ENCODE measurements around the gene PLS3. TPM values are rescaled to one million over a fixed set of nuclear protein-coding genes. Genes with fewer than 3 reads are reported as not detected.

Gene PLS3
- total and polyA plus RNA-seq, 8 donors, result 11.4 to 42.0 (median 23.2) TPM

GRCh38 chrX:115525486-115525885, 35.5 kb upstream of the PLS3 start:
- no peak for FAIRE-seq
- no peak overlapping the region for H3K4me3 ChIP-seq
- WGBS, 2 donors, result 71 to 86% methylated on average over 7 of the region's 7 CpGs
- H3K27ac ChIP-seq, result no peak overlapping the region
- no peaks in the 10 kb centered on the region for H3K4me1 ChIP-seq
- TF ChIP-seq CTCF (IDR thresholded peaks at IDR 0.05), result no peak
- no peak for ATAC-seq
- no peaks in the 10 kb centered on the region for H3K9me3 ChIP-seq
- intact Hi-C loops (cut with DNase I), result no loop called here
- no peak for DNase-seq
- no peaks in the 10 kb centered on the region for H3K36me3 ChIP-seq
- peaks cover 0 to 10% (median 1%) of the 10 kb centered on the region in 4 donors for H3K27me3 ChIP-seq

GRCh38 chrX:115531818-115532403, 29.1 kb upstream of the PLS3 start:
- ATAC-seq, result no peak
- intact Hi-C loops (cut with DNase I), result no loop called here
- no peak for FAIRE-seq

DNA sequence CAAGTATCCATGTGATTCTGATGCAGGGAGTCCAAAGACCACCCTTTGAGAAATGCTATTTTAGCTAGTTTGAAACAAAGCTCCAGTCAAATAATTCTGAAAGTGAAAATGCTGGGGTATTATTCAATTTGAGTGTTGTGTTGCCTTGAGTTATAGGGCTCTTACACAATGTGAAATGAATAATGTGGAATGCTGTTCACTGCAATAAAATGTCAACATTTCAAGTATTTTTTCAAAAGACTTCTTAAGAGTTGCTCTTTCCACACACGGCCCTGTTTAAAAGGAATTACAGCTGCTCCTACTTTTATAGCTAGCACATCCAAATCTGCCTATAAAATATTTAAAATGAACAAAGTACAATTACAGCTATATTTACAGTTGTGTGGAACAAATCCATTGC, 27.5 kb upstream of the PLS3 start:
- H3K4me3 ChIP-seq, result no peak overlapping the region
- H3K27me3 ChIP-seq, result peaks cover 0 to 9% (median 2%) of the 10 kb centered on the region in 4 donors
- ATAC-seq, result no peak
- H3K27ac ChIP-seq, result no peak overlapping the region
- no peaks in the 10 kb centered on the region for H3K36me3 ChIP-seq
- WGBS, 2 donors, result 28 to 29% methylated on average over 1 of the region's 1 CpG
- no peaks in the 10 kb centered on the region for H3K4me1 ChIP-seq
- H3K9me3 ChIP-seq, result no peaks in the 10 kb centered on the region
- DNase-seq, result no peak
- intact Hi-C loops (cut with DNase I), result no loop called here
- FAIRE-seq, result no peak
- no peak for TF ChIP-seq CTCF (IDR thresholded peaks at IDR 0.05)

More at GRCh38 chrX:115531818-115532403, 29.1 kb upstream of the PLS3 start:
- no peak for TF ChIP-seq CTCF (IDR thresholded peaks at IDR 0.05)
- peaks cover 0 to 12% (median 3%) of the 10 kb centered on the region in 4 donors for H3K27me3 ChIP-seq
- no peaks in the 10 kb centered on the region for H3K4me1 ChIP-seq
- H3K27ac ChIP-seq, result no peak overlapping the region
- H3K36me3 ChIP-seq, result no peaks in the 10 kb centered on the region
- no peak overlapping the region for H3K4me3 ChIP-seq
- H3K9me3 ChIP-seq, result no peaks in the 10 kb centered on the region
- WGBS, 2 donors, result 78 to 86% methylated on average over 4 of the region's 4 CpGs
- no peak for DNase-seq

GRCh38 chrX:115534383-115534782, 26.6 kb upstream of the PLS3 start:
- H3K9me3 ChIP-seq, result no peaks in the 10 kb centered on the region
- no peak for DNase-seq
- H3K4me3 ChIP-seq, result no peak overlapping the region
- H3K27me3 ChIP-seq, result peaks cover 0 to 9% (median 2%) of the 10 kb centered on the region in 4 donors
- FAIRE-seq, result no peak
- H3K27ac ChIP-seq, result no peak overlapping the region
- intact Hi-C loops (cut with DNase I), result no loop called here
- H3K36me3 ChIP-seq, result no peaks in the 10 kb centered on the region
- no peaks in the 10 kb centered on the region for H3K4me1 ChIP-seq
- no peak for ATAC-seq
- 82 to 91% methylated on average over 1 of the region's 1 CpG for WGBS, 2 donors
- TF ChIP-seq CTCF (IDR thresholded peaks at IDR 0.05), result no peak

DNA sequence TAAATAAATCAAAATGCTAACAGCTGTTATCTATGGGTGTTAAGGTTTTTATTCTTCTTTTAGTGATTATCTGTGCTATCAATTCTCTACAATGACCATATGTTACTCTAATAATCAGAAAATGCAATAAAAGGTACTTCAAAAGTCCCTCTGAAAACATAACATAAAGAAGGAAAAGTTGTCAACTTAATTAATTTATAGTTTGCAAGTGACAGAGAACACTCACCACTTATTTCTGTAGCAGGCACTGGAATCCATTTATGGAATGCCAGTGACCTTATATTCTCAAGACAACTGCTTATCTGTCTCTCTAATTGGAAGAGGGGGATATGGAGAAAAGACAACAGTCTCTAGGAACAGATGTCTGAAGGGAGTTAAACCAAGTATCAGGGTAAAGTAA, 25.6 kb upstream of the PLS3 start:
- DNase-seq, result no peak
- Histone ChIP-seq H3K9me3 (no peaks in the 10 kb centered on the region), H3K27me3 (peaks cover 0 to 9% (median 2%) of the 10 kb centered on the region in 4 donors), H3K36me3 (no peaks in the 10 kb centered on the region), H3K4me1 (no peaks in the 10 kb centered on the region), H3K27ac (no peak overlapping the region), H3K4me3 (no peak overlapping the region)
- intact Hi-C loops (cut with DNase I), result no loop called here
- FAIRE-seq, result no peak
- ATAC-seq, result no peak
- no peak for TF ChIP-seq CTCF (IDR thresholded peaks at IDR 0.05)
